Measurements from ENCODE around the gene KCNJ12.
"Not testable (repeated sequence)": the region's sequence is repeated elsewhere in the genome, so short reads cannot be mapped to it uniquely, and the experiment has no call there.

Gene KCNJ12

GRCh38 chr17:21349358-21350050 lies 26.7 kb upstream of the KCNJ12 start:
- DNase-seq, result not testable (repeated sequence)

GRCh38 chr17:21350495-21350894 lies 25.7 kb upstream of the KCNJ12 start:
- not testable (repeated sequence) for DNase-seq

- DNase-seq, result no peak
These were observed 24.6 kb upstream of the KCNJ12 start for GRCh38 chr17:21351366-21352065.

- no peak for DNase-seq
These were observed 23.8 kb upstream of the KCNJ12 start for GRCh38 chr17:21352221-21352980.

- no peak for DNase-seq
These were observed 23.2 kb upstream of the KCNJ12 start for GRCh38 chr17:21352981-21353265.

- no peak for DNase-seq
These were observed 22.7 kb upstream of the KCNJ12 start for GRCh38 chr17:21353326-21354010.

- no peak for DNase-seq
These were observed 21.3 kb upstream of the KCNJ12 start for GRCh38 chr17:21354796-21355385.

GRCh38 chr17:21355586-21355985 lies 20.6 kb upstream of the KCNJ12 start:
- no peak for DNase-seq

GRCh38 chr17:21356537-21357127 lies 19.5 kb upstream of the KCNJ12 start:
- no peak for DNase-seq

GRCh38 chr17:21357281-21357680 lies 18.9 kb upstream of the KCNJ12 start:
- no peak for DNase-seq

GRCh38 chr17:21357696-21358656 lies 18.2 kb upstream of the KCNJ12 start:
- no peak for DNase-seq

- no peak for DNase-seq
These were observed 17.3 kb upstream of the KCNJ12 start for GRCh38 chr17:21358682-21359482.

GRCh38 chr17:21359483-21359840 lies 16.7 kb upstream of the KCNJ12 start:
- DNase-seq, result no peak

- no peak for DNase-seq
These were observed 16.1 kb upstream of the KCNJ12 start for GRCh38 chr17:21360048-21360447.

- no peak for DNase-seq
These were observed 14.9 kb upstream of the KCNJ12 start for GRCh38 chr17:21361020-21361809.

GRCh38 chr17:21362331-21362931 lies 13.7 kb upstream of the KCNJ12 start:
- DNase-seq, result no peak

- DNase-seq, result no peak
These were observed 12.1 kb upstream of the KCNJ12 start for GRCh38 chr17:21363776-21364642.

- DNase-seq, result no peak
These were observed 11.1 kb upstream of the KCNJ12 start for GRCh38 chr17:21365016-21365415.
